HepG2 (cell line): ENCODE measurements around the gene POLR3GL. TPM values are rescaled to one million over a fixed set of nuclear protein-coding genes. Genes with fewer than 3 reads are reported as not detected.
A peak's percentile ranks its signal among the peaks of the same experiment; 100 is the strongest.

ENCODE experiments used
- AGO1 ChIP-seq: fragments of 200-400 bp; formaldehyde crosslinking; IDR thresholded peaks from 2 replicates; pipeline ENCODE4 v1.6.1; 2017; ENCODE audit warnings: mild to moderate bottlenecking, low read depth, low read length, moderate library complexity; ENCODE audit not compliant: poor library complexity, severe bottlenecking
- ATF7 ChIP-seq, 2 experiments: fragments of 450-650 bp in 1 of 2; sonication (generic) in 1 of 2; formaldehyde crosslinking in 1 of 2; IDR thresholded peaks; 2 replicates each; pipeline versions ENCODE4 v1.4.0 to v1.6.1; 2016 to 2020; ENCODE audit warnings: antibody characterized with exemption in 1 of 2, mild to moderate bottlenecking in 1 of 2, missing genetic modification reagents in 1 of 2
- HIVEP1 ChIP-seq: sonication (generic); formaldehyde crosslinking; IDR thresholded peaks from 2 replicates; pipeline ENCODE4 v1.4.0; 2020; ENCODE audit warnings: mild to moderate bottlenecking, missing genetic modification reagents
- MAZ ChIP-seq, 2 experiments: sonication (generic) in 1 of 2; formaldehyde crosslinking in 1 of 2; IDR thresholded peaks; 2 replicates each; pipeline versions ENCODE4 v1.5.0 to v1.6.1; 2012 to 2020; ENCODE audit warnings: low read depth in 2 of 2, mild to moderate bottlenecking in 2 of 2, borderline replicate concordance in 1 of 2, improper control_type of control experiment in 1 of 2, low read length in 1 of 2, missing genetic modification reagents in 1 of 2, moderate library complexity in 1 of 2
- MXD4 ChIP-seq: IDR thresholded peaks from 2 replicates; pipeline ENCODE4 v1.6.1; 2016; ENCODE audit warnings: mild to moderate bottlenecking, missing biosample characterization, missing genetic modification reagents
- NR2F6 ChIP-seq, 2 experiments: IDR thresholded peaks; 2 replicates each; pipeline ENCODE4 v1.6.1; 2016; ENCODE audit warnings: antibody characterized with exemption in 1 of 2, mild to moderate bottlenecking in 1 of 2
- SATB2 ChIP-seq: sonication (generic); formaldehyde crosslinking; IDR thresholded peaks from 2 replicates; pipeline ENCODE4 v1.5.0; 2020; ENCODE audit warnings: missing genetic modification reagents
- SIN3A ChIP-seq: IDR thresholded peaks from 2 replicates; pipeline ENCODE4 v1.6.1; 2011; ENCODE audit warnings: low read depth, mild to moderate bottlenecking, control low read depth, low read length, borderline replicate concordance
- SNAI1 ChIP-seq: sonication (generic); formaldehyde crosslinking; IDR thresholded peaks from 2 replicates; pipeline ENCODE4 v1.5.0; 2020; ENCODE audit warnings: mild to moderate bottlenecking, missing genetic modification reagents, borderline replicate concordance
- ZBTB7B ChIP-seq: sonication (generic); formaldehyde crosslinking; IDR thresholded peaks from 2 replicates; pipeline ENCODE4 v1.4.0; 2020; ENCODE audit warnings: missing genetic modification reagents
- ZIK1 ChIP-seq: sonication (generic); formaldehyde crosslinking; IDR thresholded peaks from 2 replicates; pipeline ENCODE4 v1.5.0; 2020; ENCODE audit warnings: mild to moderate bottlenecking, low read depth, missing genetic modification reagents, borderline replicate concordance
- ZNF317 ChIP-seq: sonication (generic); formaldehyde crosslinking; IDR thresholded peaks from 2 replicates; pipeline ENCODE4 v1.5.0; 2020; ENCODE audit warnings: mild to moderate bottlenecking, missing genetic modification reagents
- ZNF7 ChIP-seq: IDR thresholded peaks from 2 replicates; pipeline ENCODE4 v1.6.1; 2016; ENCODE audit warnings: missing biosample characterization, missing genetic modification reagents
- polyA plus RNA-seq, 8 experiments: library from polyadenylated mRNA; depleted of rRNA in 3 of 8; stranded (reverse) in 7 of 8; unstranded in 1 of 8; fragments of >200 nt; fragmentation: Illumina TruSeq in 4 of 8; extraction: Trizol in 4 of 8; gene quantifications; 2 replicates each; pipeline versions ENCODE4 v1.2.1 to v1.2.3, GENCODE V29; 2011 to 2016; ENCODE audit warnings: low read depth in 4 of 8, missing spikeins in 1 of 8, mixed read lengths in 1 of 8; ENCODE audit not compliant: insufficient read depth in 1 of 8
- total RNA-seq, 5 experiments: library from RNA; depleted of rRNA; stranded (reverse); fragments of >200 nt; fragmentation: Illumina TruSeq; extraction: Trizol; gene quantifications; 2 replicates each; pipeline ENCODE4 v1.2.3, GENCODE V29; 2016; ENCODE audit warnings: low read depth in 1 of 5
- TF ChIP-seq, protein P1 (sequence below): sonication (generic); formaldehyde crosslinking; IDR thresholded peaks from 2 replicates; pipeline ENCODE4 v1.4.0; 2020; ENCODE audit warnings: missing genetic modification reagents
- TF ChIP-seq, protein P2 (sequence below): sonication (generic); formaldehyde crosslinking; IDR thresholded peaks from 2 replicates; pipeline ENCODE4 v1.4.0; 2020; ENCODE audit warnings: missing genetic modification reagents
- TF ChIP-seq, protein P3 (sequence below): IDR thresholded peaks from 2 replicates; pipeline ENCODE4 v1.6.1; 2016; ENCODE audit warnings: missing compliant biosample characterization, missing genetic modification reagents, borderline replicate concordance
- TF ChIP-seq, protein P4 (sequence below): sonication (generic); formaldehyde crosslinking; IDR thresholded peaks from 2 replicates; pipeline ENCODE4 v1.4.0; 2020; ENCODE audit warnings: missing genetic modification reagents

The POLR3GL gene
- total and polyA plus RNA-seq, 2 of the 13 experiments (the other 11 are each of a cell fraction or from before 2014, with no cell fraction given) = 11.5 to 12.4 TPM

DNA sequence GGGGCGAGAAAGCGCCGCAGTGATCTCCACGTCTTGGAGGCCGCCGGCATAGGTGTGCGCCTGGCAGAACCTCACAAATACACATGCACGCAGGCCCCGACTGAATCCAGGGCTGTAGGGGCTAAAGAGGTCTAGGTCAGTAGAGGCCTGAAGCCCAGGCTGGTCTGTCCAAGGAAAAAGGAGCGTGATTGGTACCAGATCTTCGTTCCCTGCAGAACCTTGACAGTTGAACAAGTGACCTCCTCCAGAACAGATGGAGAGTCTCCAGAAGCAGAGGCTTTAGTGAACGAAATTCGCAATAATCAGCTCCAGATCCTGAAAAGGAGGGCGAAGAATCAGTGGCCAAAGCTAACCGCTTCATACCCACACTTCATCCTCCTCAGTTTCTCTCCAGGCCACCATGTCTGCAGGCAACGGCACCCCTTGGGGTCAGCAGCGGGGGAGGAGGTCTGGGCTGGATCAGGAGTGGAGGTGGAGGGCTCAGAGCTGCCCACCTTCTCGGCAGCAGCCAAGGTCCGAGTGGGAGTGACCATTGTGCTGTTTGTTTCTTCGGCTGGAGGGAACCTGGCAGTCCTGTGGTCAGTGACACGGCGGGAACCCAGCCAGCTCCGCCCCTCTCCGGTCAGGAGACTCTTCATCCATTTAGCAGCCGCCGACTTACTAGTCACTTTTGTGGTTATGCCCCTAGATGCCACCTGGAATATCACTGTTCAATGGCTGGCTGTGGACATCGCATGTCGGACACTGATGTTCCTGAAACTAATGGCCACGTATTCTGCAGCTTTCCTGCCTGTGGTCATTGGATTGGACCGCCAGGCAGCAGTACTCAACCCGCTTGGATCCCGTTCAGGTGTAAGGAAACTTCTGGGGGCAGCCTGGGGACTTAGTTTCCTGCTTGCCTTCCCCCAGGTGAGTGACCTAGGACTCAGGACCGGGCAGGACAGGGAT lies 45.2 kb upstream of the POLR3GL start (continued):
- TF ChIP-seq, protein P1, sequence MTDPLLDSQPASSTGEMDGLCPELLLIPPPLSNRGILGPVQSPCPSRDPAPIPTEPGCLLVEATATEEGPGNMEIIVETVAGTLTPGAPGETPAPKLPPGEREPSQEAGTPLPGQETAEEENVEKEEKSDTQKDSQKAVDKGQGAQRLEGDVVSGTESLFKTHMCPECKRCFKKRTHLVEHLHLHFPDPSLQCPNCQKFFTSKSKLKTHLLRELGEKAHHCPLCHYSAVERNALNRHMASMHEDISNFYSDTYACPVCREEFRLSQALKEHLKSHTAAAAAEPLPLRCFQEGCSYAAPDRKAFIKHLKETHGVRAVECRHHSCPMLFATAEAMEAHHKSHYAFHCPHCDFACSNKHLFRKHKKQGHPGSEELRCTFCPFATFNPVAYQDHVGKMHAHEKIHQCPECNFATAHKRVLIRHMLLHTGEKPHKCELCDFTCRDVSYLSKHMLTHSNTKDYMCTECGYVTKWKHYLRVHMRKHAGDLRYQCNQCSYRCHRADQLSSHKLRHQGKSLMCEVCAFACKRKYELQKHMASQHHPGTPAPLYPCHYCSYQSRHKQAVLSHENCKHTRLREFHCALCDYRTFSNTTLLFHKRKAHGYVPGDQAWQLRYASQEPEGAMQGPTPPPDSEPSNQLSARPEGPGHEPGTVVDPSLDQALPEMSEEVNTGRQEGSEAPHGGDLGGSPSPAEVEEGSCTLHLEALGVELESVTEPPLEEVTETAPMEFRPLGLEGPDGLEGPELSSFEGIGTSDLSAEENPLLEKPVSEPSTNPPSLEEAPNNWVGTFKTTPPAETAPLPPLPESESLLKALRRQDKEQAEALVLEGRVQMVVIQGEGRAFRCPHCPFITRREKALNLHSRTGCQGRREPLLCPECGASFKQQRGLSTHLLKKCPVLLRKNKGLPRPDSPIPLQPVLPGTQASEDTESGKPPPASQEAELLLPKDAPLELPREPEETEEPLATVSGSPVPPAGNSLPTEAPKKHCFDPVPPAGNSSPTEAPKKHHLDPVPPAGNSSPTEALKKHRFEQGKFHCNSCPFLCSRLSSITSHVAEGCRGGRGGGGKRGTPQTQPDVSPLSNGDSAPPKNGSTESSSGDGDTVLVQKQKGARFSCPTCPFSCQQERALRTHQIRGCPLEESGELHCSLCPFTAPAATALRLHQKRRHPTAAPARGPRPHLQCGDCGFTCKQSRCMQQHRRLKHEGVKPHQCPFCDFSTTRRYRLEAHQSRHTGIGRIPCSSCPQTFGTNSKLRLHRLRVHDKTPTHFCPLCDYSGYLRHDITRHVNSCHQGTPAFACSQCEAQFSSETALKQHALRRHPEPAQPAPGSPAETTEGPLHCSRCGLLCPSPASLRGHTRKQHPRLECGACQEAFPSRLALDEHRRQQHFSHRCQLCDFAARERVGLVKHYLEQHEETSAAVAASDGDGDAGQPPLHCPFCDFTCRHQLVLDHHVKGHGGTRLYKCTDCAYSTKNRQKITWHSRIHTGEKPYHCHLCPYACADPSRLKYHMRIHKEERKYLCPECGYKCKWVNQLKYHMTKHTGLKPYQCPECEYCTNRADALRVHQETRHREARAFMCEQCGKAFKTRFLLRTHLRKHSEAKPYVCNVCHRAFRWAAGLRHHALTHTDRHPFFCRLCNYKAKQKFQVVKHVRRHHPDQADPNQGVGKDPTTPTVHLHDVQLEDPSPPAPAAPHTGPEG = no peak
- TF ChIP-seq, protein P2, sequence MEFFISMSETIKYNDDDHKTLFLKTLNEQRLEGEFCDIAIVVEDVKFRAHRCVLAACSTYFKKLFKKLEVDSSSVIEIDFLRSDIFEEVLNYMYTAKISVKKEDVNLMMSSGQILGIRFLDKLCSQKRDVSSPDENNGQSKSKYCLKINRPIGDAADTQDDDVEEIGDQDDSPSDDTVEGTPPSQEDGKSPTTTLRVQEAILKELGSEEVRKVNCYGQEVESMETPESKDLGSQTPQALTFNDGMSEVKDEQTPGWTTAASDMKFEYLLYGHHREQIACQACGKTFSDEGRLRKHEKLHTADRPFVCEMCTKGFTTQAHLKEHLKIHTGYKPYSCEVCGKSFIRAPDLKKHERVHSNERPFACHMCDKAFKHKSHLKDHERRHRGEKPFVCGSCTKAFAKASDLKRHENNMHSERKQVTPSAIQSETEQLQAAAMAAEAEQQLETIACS (CRISPR knock-in tag) = no peak
- no peak for TF ChIP-seq ZBTB7B (CRISPR knock-in tag)
- no peak for TF ChIP-seq MXD4 (CRISPR knock-in tag)
- TF ChIP-seq SIN3A = 0 out of 2 replicates have a peak, but pooled peaks have one; percentile 25
- TF ChIP-seq ZIK1 = no peak
- TF ChIP-seq AGO1 = peak; percentile 4
- no peak for TF ChIP-seq ATF7 (IDR thresholded peaks at IDR 0.05)
- no peak for TF ChIP-seq ATF7 (CRISPR knock-in tag; IDR thresholded peaks at IDR 0.05)
- no peak for TF ChIP-seq SNAI1
- TF ChIP-seq SATB2 (CRISPR knock-in tag) = no peak
- TF ChIP-seq HIVEP1 (CRISPR knock-in tag) = peak; percentile 38; the same call in 1 of the 2 replicates
- no peak for TF ChIP-seq ZNF7 (CRISPR knock-in tag)
- no peak for TF ChIP-seq MAZ (IDR thresholded peaks at IDR 0.05; ENCODE audit: borderline replicate concordance, low read depth, low read length)
- no peak for TF ChIP-seq MAZ (CRISPR knock-in tag; IDR thresholded peaks at IDR 0.05; ENCODE audit: low read depth)
- TF ChIP-seq, protein P3, sequence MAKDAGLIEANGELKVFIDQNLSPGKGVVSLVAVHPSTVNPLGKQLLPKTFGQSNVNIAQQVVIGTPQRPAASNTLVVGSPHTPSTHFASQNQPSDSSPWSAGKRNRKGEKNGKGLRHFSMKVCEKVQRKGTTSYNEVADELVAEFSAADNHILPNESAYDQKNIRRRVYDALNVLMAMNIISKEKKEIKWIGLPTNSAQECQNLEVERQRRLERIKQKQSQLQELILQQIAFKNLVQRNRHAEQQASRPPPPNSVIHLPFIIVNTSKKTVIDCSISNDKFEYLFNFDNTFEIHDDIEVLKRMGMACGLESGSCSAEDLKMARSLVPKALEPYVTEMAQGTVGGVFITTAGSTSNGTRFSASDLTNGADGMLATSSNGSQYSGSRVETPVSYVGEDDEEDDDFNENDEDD (CRISPR knock-in tag) = peak; percentile 65; the same call in 1 of the 2 replicates
- no peak for TF ChIP-seq ZNF317 (CRISPR knock-in tag)
- TF ChIP-seq NR2F6 (IDR thresholded peaks at IDR 0.05) = no peak
- TF ChIP-seq NR2F6 (CRISPR knock-in tag; IDR thresholded peaks at IDR 0.05) = peak; percentile 6; the same call in 1 of the 2 replicates
- TF ChIP-seq, protein P4, sequence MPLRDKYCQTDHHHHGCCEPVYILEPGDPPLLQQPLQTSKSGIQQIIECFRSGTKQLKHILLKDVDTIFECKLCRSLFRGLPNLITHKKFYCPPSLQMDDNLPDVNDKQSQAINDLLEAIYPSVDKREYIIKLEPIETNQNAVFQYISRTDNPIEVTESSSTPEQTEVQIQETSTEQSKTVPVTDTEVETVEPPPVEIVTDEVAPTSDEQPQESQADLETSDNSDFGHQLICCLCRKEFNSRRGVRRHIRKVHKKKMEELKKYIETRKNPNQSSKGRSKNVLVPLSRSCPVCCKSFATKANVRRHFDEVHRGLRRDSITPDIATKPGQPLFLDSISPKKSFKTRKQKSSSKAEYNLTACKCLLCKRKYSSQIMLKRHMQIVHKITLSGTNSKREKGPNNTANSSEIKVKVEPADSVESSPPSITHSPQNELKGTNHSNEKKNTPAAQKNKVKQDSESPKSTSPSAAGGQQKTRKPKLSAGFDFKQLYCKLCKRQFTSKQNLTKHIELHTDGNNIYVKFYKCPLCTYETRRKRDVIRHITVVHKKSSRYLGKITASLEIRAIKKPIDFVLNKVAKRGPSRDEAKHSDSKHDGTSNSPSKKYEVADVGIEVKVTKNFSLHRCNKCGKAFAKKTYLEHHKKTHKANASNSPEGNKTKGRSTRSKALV (CRISPR knock-in tag) = no peak
